ENCODE measurements around the gene DLG2.

Gene DLG2

DNA sequence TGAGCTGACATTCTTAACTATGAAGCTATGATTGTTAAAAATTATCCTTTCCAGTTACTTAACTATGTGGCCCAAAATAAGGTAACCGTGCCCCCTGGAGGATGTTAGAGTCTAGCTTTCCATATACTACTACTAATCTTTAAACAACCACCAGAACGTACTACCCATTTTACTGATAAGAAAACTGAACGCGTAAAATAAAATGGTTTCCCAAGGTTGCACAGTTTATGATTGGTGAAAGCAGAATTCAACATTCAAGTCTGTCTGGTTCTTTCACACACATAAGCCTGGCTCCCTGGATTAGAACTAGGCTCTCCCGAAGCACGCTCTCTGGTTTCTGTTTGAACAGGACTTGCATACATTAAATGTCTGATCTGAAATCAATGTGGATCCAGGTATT is 1903.1 kb downstream of the DLG2 start:
- no peak for DNase-seq

DNA sequence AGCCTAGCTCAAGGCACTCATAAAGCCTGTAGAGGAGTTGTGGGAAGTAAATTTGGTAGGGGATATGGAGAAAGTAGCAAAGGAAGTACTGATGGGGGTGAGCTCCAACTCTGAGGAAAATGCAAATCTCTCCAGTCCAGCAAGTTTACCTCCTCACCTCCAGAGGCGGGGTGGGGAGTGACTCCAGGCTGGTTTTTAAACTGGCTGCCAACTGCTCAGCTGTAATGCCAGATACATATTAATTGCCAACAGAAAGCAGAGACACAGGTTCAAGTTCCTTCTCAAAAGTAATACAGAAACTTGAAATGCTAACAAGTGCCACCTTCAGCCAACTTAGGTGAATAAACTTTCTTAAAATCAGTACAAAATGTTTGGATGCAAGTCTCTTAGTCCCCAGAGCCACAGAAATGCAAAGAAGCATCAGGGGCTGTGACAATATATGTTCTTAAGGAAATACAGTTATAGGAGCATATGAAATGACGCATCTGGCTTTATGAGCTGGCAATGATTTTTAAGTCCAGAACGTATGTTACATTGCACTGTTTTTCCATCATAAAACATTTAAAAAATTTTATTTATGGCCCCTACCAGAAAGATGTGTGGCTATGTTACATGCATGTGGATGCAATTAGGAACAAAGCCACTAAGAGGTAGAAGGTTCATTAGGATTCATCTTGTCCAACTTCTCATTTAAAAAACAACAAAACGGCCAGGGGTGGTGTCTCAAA is 1904.6 kb downstream of the DLG2 start:
- no peak for DNase-seq

DNA sequence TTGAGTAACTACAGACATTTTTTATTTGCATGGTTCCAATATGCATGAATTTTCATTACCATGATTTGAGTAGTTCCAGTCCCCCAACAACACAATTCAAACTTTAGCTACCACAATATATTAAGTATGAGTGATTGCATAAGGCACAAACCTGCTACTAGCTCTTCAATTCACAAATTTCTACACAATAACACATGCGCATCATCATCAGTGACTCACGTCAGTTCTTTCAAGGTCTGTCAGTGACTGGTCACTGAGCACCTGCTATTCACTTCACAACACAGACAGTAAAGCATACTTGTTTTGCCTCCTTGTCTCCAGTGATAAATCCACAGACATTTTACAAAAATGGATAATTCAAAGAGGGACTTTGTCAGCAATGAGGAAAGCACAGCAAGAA is 1905.9 kb downstream of the DLG2 start:
- no peak for DNase-seq

DNA sequence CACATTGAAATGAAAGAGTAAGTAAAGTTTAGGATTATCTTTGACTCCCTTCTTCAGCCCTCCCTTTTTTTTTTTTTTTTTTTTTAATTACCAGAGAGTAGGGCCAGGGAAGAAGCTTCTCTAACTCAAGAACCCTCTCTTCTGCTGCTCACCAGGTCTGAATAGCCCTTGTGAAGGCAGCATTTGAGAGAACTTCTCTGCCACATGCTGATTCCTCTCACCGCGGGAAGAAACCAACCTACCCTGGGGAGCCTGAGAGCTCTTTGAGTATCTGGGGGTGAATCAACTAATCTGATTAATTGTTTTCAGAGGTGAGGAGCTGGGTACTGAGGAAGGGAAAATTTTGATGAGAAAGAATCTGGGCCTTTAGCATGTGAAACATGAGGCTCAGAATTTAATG is 1906.5 kb downstream of the DLG2 start:
- DNase-seq = no peak

DNA sequence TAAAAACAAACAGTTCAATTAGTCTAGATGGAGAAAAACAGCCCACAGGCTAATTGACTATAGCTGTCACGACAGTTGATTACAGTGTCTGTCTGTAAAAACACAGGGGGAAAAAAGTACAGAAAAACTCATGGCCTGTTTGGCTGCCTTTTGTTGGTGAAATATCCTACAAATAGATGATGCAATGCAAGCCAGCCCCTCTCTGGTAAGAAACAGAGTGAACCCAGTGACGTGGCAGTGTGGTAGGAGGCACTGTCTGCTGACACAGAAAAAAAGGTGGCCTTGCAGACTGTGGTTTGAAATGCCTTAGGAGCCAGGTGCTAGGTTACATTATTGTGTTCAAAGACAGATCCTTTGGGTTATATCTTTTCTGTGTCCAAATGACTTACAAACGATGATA is 1909.6 kb downstream of the DLG2 start:
- DNase-seq = no peak

DNA sequence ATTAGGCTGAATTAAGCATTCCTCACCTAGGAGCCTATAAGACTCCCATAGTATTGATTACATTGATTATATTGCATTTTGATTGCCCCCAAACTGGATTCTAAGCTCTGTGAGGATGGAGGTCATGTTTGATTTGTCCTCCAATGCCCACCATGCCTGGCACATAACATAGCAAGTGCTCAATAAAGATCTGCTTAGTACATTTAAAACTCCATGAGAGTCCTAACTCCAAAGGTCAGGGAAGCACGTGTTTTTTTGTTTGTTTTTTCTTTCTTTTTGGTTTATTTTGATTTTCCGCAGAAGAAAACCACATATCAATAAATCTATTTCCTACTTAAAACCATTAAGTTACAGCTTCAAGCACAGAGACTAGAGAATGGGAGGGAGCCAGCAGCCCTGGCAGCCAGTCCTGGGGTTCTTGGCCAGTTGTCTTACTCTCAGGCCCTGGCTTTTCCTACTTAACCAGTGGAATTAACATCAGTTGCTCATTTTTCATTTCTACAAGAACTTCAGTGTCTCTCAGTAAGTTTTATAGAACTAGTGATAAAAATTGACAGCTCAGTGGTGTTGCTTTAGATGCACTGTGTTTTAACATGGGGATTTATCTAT is 1911.1 kb downstream of the DLG2 start:
- DNase-seq = no peak

DNA sequence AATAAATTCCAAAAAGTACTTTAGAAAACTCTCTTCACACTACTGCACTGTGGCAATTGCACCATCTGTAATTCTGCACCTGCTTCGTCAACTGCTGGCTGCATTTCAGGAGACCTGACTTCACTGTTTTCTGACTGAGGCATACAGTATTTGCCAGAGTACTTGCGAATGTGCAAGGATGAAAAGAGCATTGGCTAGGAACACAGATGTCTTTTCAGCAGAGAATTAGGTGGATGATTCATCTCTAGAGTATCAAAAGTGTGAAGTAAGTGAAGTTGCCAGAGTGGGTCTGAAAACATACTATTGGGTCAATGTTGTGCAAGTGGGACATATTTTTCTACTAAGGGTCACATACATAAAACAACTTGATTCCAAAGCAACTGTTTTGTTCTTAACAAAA is 1913.4 kb downstream of the DLG2 start:
- DNase-seq = no peak

DNA sequence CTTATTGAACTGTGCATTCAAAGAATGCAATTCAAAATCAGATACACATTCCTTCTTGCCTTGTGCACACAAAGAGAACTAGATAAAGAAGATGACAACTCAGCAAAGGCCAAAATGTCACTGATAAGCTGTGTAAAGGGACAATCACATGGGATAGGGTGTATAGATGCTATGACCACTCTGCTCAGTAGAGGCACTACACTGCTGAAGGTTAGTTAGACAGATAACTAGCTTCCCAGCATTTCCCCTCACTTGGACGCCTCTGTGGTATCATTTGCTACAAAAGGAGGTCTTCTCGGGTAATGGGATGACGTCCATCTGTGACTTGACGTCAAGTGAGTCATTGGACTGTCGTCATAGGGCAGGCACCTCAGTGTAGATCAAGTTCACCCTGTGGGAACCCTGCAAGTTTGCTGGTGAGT is 1916.0 kb downstream of the DLG2 start:
- no peak for DNase-seq

DNA sequence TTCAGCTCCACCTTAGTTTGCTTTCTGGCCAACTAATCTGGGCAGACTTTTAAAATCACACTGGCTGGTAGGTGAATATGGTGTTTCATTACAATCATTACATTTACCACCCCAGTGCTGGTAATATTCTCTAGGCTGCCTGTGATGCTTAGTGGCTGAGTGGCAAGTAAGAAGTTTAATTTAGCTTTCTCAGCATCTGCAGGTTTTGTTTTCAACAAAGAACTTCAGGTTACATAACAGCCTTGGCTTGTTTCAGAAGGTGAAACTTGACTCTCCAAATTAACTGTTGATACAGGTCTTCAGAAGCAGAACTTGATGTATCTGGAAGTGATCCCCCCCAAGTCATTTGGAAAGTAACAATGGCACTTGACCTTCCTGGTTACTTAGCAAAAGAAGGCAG is 1917.7 kb downstream of the DLG2 start:
- DNase-seq = no peak

DNA sequence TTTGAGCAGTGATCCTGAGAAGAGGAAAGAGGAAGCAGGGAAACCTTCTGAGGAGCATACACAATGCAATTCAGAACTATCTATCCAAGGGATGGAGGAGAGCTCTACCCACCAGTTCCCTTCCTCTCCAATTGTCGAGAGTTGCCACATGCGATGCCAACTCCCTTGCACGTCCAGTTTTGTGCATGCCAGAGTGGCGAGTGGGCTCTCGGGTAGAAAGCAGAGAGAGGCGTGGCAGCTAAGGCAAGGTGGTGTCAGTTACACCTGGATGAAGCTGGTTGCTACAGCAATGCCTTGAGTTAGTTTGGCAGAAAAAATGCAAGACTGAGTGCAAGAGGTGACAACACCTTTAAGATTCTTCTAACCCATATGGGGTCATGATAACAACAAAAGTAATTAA is 1920.6 kb downstream of the DLG2 start:
- no peak for DNase-seq

DNA sequence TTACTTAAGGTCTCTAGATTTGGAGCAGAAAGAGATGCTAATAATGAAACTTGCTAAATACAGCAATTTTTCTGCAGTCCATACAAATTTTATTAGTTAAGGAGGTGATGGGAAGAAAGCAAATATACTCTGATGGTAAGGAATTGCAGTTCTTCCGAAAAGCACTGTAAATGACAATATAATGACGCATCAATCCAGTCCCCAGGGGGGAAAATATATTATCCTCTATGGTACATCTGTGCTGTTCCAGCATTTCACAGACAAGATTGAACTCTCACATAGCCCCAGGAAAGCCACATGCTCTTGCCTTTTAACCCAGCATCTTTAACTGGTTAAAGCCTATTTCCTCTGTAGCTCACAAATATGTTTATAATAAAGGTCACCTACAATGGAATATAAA is 1924.3 kb downstream of the DLG2 start:
- no peak for DNase-seq

DNA sequence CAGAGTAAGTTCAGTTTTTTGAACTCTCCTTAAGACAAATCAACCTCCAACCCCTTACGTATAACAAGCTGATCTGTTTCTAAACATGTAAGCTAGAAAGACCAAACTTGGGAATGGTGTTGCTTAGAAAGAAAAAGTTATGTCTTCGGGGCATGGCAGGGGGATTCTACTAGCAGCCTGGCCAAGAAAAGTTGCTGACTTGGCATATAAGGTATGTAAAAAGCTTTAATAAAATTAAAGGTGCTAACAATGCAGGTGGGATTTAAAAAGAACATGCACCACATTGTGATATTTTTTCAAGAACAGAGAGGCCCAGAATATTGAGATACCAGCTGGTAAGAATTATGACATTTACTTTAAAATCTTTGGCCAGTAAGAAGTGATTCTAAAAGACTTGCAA is 1929.6 kb downstream of the DLG2 start:
- DNase-seq = no peak

DNA sequence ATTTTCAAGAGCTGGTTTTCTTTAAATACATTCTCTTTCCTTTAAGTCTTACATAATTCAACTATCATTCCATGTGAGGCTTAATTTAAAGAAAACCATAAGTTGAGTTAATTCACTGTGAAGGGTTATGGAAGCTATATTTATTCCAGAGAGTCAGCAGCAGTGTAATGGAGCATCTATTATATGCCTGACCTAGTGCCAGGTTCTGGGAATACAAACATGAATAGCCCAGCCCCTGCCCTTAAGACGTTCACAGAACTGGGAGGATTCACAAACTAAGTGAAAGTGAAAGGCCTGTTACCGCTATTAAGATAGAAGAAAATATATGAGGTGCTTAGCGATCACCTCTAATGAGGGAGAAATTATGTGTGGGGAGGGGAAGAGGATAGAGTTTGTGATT is 1932.1 kb downstream of the DLG2 start:
- no peak for DNase-seq

DNA sequence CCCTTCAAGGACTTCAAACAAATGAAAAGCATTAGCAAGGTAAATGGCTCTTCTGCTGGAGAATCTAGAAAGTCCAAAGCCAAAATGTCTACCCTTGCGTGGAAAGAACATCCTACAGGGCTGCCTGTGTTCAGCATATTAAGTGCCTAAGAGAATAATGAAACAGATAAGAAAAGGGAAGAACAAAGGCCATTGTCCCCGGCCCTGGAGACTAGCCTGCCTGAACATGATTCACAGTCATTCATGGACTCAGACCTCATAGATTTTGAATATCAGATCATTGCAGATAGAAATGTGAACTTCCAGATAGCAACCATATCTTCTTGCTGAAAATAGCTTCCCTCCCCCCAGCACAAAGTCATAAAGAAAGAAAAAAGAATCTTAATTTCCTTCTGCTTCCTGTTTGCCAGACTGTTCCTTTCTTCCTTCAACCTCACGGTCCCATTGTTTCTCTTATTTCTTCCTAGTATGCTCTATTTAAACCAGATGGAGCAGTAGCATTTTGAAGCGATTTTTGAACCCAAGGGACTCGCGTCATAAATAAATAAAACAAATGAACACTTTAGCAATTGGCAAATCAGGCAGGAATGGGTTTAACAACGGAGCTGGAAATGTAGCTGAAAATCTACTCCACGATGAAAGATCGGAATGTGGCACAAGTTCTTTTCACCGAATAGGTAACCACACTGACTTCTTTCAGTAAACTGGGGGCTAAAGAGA is 1932.8 kb downstream of the DLG2 start:
- DNase-seq = no peak

DNA sequence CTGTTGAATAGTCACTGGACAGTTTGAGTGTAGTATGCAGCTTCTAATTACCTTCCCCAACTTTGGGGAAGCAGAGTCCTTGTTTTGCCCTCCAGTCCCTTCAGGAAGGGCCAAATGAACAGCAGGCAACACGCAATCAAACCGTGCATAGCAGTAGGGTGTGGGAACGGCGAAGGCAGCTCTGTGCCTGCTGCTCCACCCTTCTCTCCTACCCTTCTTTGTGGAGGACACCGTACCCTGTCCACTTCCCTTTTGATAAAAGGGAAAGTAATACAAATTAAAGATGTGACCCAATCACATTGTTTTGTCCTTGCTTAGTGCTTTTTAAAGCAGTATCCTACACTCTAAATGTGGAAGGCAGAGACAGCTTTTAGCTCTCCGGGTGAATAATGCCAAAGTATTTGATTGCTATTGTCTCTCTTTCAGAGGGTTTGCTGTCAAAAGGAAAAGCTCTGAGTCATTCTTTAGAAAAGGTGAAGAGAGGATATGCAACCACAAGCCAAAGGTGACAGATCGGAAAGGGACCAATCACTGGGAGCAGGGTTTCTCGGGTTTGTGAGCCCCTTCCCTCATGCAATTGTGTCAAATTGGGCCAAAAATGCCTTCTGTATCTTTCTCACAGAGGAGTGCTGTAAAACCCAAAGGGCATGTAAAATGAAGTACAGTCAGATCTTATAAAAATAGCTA is 1933.7 kb downstream of the DLG2 start:
- DNase-seq = no peak

DNA sequence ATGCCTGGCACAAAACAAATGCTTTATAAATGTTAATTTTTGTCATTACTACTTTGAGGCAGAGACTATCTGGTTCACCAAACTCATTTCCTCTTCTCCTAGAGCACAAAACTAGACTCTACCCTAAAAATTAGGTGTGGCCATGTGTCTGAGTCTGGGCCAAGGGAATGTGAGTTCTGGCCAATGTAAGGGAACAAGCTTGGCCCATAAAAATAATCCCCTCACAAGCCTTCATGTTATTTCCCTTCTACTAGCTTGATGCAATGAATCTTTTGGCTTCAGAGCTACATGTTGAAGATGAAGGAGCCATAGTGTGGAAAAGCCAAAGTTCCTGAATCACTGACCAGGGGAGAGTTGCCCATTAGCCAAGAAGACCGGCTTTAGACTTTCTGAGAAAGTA is 1934.5 kb downstream of the DLG2 start:
- DNase-seq = no peak

DNA sequence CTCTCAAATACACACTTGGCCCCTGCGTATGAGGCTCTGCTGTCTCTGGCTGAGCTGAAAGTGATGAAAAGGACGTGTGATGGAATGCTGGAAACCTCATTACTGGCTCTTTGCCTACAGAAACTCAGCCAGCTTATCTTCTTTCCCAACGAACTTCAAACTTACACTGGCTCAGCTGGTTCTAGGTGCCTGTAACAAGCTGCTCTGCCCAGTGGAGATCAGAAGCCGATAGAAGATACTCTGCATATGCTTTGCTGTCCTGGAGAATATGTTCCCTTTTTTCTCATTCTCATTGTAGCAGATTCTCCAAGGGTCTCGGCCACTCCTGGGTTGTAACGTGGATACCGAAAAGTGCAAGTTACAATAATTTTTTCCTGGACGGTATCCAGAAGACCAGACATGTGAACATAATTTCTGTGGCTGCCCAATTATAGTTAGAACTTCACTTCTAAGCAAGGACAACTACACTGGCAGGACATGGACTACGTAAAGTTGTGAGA is 1935.6 kb downstream of the DLG2 start:
- DNase-seq = no peak

DNA sequence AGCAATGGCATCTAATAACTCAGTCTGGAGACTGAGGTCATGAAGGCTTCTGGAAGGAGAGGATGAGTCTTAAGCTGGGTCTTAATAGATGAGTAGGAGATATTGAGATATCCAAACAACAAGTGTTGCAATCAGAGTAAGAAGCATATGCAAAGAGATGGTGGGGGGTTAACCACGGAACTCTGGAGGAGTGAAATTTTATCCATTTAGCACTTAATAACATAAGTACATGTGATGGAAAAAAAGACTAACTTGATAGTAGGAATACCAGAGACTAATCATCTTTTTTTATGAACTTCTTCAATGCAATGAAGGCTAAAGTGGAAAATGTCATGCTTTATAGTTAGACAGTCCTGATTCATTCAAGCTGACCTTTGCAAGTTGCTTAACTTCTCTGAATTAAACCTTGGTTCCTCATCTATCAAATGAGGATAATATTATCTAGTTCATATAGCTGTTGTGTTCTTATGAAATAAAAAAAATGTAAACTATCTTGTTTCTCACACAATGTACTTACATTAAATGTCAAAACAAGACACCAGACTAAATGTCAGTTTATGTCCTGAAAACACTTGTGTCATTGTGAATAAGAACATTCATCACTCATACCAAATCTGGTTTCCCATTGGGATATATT is 1937.9 kb downstream of the DLG2 start:
- no peak for DNase-seq

DNA sequence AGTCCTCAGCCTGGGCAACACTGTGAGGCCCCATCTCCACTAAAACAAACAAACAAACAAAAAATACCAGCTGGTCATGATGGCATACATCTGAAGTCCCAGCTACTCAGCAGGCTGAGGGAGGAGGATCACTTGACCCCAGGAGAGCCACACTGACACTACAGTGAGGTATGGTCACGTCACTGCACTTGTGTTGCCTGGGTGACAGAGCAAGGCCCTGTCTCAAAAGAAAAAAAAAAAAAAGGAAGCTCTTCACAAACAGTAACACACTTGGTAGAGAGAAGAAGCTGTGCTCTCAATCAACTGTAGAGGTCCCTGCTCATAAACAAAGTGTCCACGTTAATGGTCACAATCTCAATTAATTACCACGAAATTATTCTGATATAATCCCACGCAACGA is 1939.4 kb downstream of the DLG2 start:
- no peak for DNase-seq

DNA sequence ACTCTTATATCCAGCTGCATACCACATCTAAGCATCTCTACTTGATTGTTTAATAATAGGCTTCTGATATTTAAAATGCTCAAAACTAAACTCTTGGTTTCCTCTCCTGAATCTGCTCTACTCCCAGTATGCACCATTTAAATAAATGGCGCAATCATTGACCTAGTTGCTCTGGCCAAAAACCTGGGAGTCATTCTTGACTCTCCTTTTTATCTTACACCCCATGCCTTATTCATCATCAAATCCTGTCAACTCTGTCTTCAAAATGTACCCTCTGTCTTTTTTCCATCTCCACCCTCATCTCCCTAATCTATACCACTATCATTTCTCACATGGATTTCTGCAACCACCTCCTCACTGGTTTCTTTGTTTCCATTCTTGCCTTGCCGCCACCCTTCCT is 1941.4 kb downstream of the DLG2 start:
- DNase-seq = no peak

DNA sequence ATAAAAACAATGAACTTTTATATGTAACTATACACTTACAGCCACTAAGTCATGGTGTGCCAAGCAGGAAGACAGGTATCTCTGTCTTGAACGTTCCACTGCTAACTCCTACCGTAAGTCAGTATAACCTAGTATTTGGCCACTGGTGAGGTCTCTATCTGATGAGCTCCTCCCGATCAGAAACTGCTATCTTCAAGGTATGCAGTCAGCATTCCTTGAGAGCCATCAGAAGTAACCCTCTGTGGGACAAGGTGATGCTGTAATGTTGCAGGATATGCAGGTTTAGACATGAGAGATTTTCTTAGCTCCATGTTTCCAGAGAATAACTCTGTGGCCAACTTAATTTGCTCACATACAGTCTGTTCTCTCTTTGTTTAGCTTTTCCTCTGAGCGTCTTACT is 1943.1 kb downstream of the DLG2 start:
- DNase-seq = no peak

DNA sequence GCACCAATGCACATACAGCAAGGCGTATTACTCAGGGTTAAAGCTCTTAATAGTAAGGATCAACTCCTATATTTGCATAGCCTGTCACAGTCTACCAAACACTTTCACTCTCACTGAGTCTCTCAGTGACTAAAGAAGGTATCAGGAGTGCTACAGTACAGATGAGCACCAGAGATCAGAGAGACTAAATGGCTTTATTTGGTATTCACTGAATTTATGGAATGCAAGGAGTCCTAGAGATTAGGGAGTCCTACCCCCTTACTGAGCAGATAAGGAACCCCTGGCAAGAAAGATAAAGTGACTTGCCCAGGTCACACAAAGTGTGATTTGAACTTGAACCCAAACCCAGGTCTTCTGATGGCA is 1944.6 kb downstream of the DLG2 start:
- no peak for DNase-seq

Measured in T1000 (cell line).